Common myeloid progenitor, CD34-positive (primary cell): ENCODE measurements around the gene ETS2.

Experiments
- CTCF ChIA-PET: fragments of 350-600 bp; sonication (Branson Sonifier 250); formaldehyde crosslinking; loops from one replicate; lab custom pipeline; 2021; ENCODE audit warnings: antibody characterized with exemption; lab: Charles Lee
- POLR2A ChIA-PET: fragments of 350-600 bp; sonication (Branson Sonifier 250); formaldehyde crosslinking; loops from one replicate; lab custom pipeline; 2021; ENCODE audit warnings: antibody characterized with exemption; lab: Charles Lee
- DNase-seq, 3 donors: peaks; one replicate each; pipeline versions ENCODE4 v3.0.0 to v3.0.0-alpha.2; 2013
- H3K27ac ChIP-seq, 2 experiments: 1 replicate in 1 of 2; 2 replicates in 1 of 2; pipeline ENCODE4 v1.7.0; 2013; ENCODE audit warnings: inconsistent platforms in 2 of 2, low read length in 2 of 2, mild to moderate bottlenecking in 2 of 2, low read depth in 1 of 2, moderate library complexity in 1 of 2; ENCODE audit not compliant: severe bottlenecking in 2 of 2, insufficient read depth in 1 of 2, poor library complexity in 1 of 2
- H3K27me3 ChIP-seq, 5 experiments: replicated peaks in 2 of 5; 1 replicate in 3 of 5; 2 replicates in 2 of 5; pipeline versions ENCODE4 v1.6.1 to v1.7.0; 2013; ENCODE audit warnings: low read length in 4 of 5, mild to moderate bottlenecking in 2 of 5, moderate library complexity in 2 of 5, inconsistent platforms in 1 of 5; ENCODE audit not compliant: insufficient read depth in 5 of 5, control insufficient read depth in 4 of 5
- H3K36me3 ChIP-seq, 4 experiments: 1 replicate in 2 of 4; 2 replicates in 2 of 4; pipeline versions ENCODE4 v1.6.1 to v1.7.0; 2013; ENCODE audit warnings: low read length in 3 of 4, control low read depth in 1 of 4, mild to moderate bottlenecking in 1 of 4; ENCODE audit not compliant: control insufficient read depth in 4 of 4, insufficient read depth in 4 of 4
- H3K4me1 ChIP-seq, 4 experiments: 1 replicate in 3 of 4; 2 replicates in 1 of 4; pipeline versions ENCODE4 v1.6.1 to v1.7.1; 2013; ENCODE audit warnings: low read length in 3 of 4, mild to moderate bottlenecking in 3 of 4, control low read depth in 1 of 4, inconsistent platforms in 1 of 4, moderate library complexity in 1 of 4; ENCODE audit not compliant: control insufficient read depth in 4 of 4, insufficient read depth in 4 of 4; ENCODE audit errors: control extremely low read depth in 1 of 4
- H3K4me3 ChIP-seq, 7 experiments: 1 replicate in 4 of 7; 2 replicates in 3 of 7; pipeline versions ENCODE4 v1.5.1 to v1.7.0; 2013; ENCODE audit warnings: mild to moderate bottlenecking in 7 of 7, low read length in 6 of 7, moderate library complexity in 6 of 7, inconsistent platforms in 2 of 7, low read depth in 2 of 7, control low read depth in 1 of 7; ENCODE audit not compliant: insufficient read depth in 4 of 7, control insufficient read depth in 1 of 7; ENCODE audit errors: extremely low read depth in 1 of 7
- H3K9me3 ChIP-seq, 5 experiments: 1 replicate in 4 of 5; 2 replicates in 1 of 5; pipeline versions ENCODE4 v1.6.1 to v1.7.1; 2013; ENCODE audit warnings: low read length in 4 of 5, mild to moderate bottlenecking in 2 of 5, inconsistent platforms in 1 of 5, low read depth in 1 of 5, moderate library complexity in 1 of 5; ENCODE audit not compliant: control insufficient read depth in 4 of 5, insufficient read depth in 2 of 5; ENCODE audit errors: control extremely low read depth in 1 of 5
- WGBS: methylation state at CpG from one replicate; pipeline ENCODE4 v1.1.5; 2013; ENCODE audit not compliant: insufficient coverage; 5-methylcytosine and 5-hydroxymethylcytosine counted together

Gene ETS2

GRCh38 chr21:38815060-38815405, 9.3 kb downstream of the ETS2 start:
- Histone ChIP-seq H3K9me3 (no peaks in the 10 kb centered on the region), H3K36me3 (peaks cover 52 to 96% (median 89%) of the 10 kb centered on the region in 4 experiments), H3K4me3 (no peak overlapping the region), H3K4me1 (peaks cover 5 to 15% (median 9%) of the 10 kb centered on the region in 4 experiments), H3K27me3 (no peaks in the 10 kb centered on the region), H3K27ac (no peak overlapping the region)
- WGBS: no CpG with 5 or more reads among the region's 2 CpGs
- DNase-seq: no peak
- ChIA-PET CTCF (no interaction called here), POLR2A (interaction anchor here (0.8 kb wide), 1 partner anchor 106 kb away, joined by 3 read pairs; no protein-coding TSS in a partner anchor)

GRCh38 chr21:38816400-38816977, 10.8 kb downstream of the ETS2 start:
- peaks cover 51 to 96% (median 90%) of the 10 kb centered on the region in 4 experiments for H3K36me3 ChIP-seq
- 100% methylated on average over 1 of the region's 10 CpGs for WGBS
- H3K4me1 ChIP-seq: peaks cover 0 to 3% (median 1%) of the 10 kb centered on the region in 4 experiments
- no peak overlapping the region for H3K4me3 ChIP-seq
- ChIA-PET POLR2A (no interaction called here), CTCF (interaction anchor here (1.6 kb wide), 1 partner anchor 12 kb away, joined by 4 read pairs; no protein-coding TSS in a partner anchor)
- no peaks in the 10 kb centered on the region for H3K9me3 ChIP-seq
- H3K27ac ChIP-seq: no peak overlapping the region
- no peak for DNase-seq
- no peaks in the 10 kb centered on the region for H3K27me3 ChIP-seq

GRCh38 chr21:38817371-38818324, 11.9 kb downstream of the ETS2 start:
- POLR2A ChIA-PET: interaction anchor here (1.6 kb wide), 1 partner anchor 9 kb away, joined by 3 read pairs; no protein-coding TSS in a partner anchor
- WGBS: 97% methylated on average over 13 of the region's 14 CpGs
- CTCF ChIA-PET: interaction anchor here (1.0 to 1.6 kb wide), 6 partner anchors 9 to 320 kb away, joined by 3 to 6 read pairs (median 4); no protein-coding TSS in a partner anchor

DNA sequence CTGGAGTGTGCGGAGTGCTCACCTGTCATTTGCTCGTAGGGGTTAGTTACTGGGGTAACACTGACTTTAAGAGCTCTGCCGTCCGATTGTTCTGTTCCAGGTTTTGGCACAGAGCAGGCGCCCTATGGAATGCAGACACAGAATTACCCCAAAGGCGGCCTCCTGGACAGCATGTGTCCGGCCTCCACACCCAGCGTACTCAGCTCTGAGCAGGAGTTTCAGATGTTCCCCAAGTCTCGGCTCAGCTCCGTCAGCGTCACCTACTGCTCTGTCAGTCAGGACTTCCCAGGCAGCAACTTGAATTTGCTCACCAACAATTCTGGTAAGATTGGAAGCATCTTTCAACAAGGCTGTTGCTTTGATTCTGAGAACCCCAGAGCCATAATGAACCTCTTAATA, 12.6 kb downstream of the ETS2 start:
- Histone ChIP-seq H3K9me3 (no peaks in the 10 kb centered on the region), H3K36me3 (peaks cover 54 to 97% (median 89%) of the 10 kb centered on the region in 4 experiments), H3K4me1 (peaks cover 0 to 20% (median 8%) of the 10 kb centered on the region in 4 experiments), H3K27me3 (no peaks in the 10 kb centered on the region), H3K4me3 (no peak overlapping the region), H3K27ac (no peak overlapping the region)
- ChIA-PET POLR2A (interaction anchor here (1.6 kb wide), 1 partner anchor 10 kb away, joined by 3 read pairs; no protein-coding TSS in a partner anchor), CTCF (interaction anchor here (1.0 to 2.4 kb wide), 7 partner anchors 9 to 320 kb away, joined by 3 to 9 read pairs (median 4); no protein-coding TSS in a partner anchor)
- no peak for DNase-seq
- 97% methylated on average over 11 of the region's 11 CpGs for WGBS

More at GRCh38 chr21:38817371-38818324, 11.9 kb downstream of the ETS2 start:
- H3K27ac ChIP-seq: no peak overlapping the region
- H3K36me3 ChIP-seq: peaks cover 57 to 98% (median 92%) of the 10 kb centered on the region in 4 experiments
- no peak overlapping the region for H3K4me3 ChIP-seq
- no peak for DNase-seq
- no peaks in the 10 kb centered on the region for H3K9me3 ChIP-seq
- peaks cover 0 to 14% (median 5%) of the 10 kb centered on the region in 4 experiments for H3K4me1 ChIP-seq
- H3K27me3 ChIP-seq: no peaks in the 10 kb centered on the region

GRCh38 chr21:38819051-38819718, 13.5 kb downstream of the ETS2 start:
- no peak for DNase-seq
- Histone ChIP-seq H3K36me3 (peaks cover 49 to 97% (median 88%) of the 10 kb centered on the region in 4 experiments), H3K4me1 (peaks cover 0 to 28% (median 11%) of the 10 kb centered on the region in 4 experiments), H3K27me3 (no peaks in the 10 kb centered on the region), H3K9me3 (no peaks in the 10 kb centered on the region), H3K27ac (no peak overlapping the region), H3K4me3 (no peak overlapping the region)
- CTCF ChIA-PET: interaction anchor here (0.6 to 2.4 kb wide), 3 partner anchors 10 to 170 kb away, joined by 3 to 9 read pairs (median 3); no protein-coding TSS in a partner anchor
- WGBS: 98% methylated on average over 8 of the region's 14 CpGs
- POLR2A ChIA-PET: interaction anchor here (1.6 kb wide), 1 partner anchor 11 kb away, joined by 3 read pairs; no protein-coding TSS in a partner anchor

GRCh38 chr21:38819719-38820159, 14.0 kb downstream of the ETS2 start:
- WGBS: 98% methylated on average over 8 of the region's 8 CpGs
- Histone ChIP-seq H3K27ac (no peak overlapping the region), H3K9me3 (no peaks in the 10 kb centered on the region), H3K4me3 (no peak overlapping the region), H3K4me1 (peaks cover 0 to 31% (median 12%) of the 10 kb centered on the region in 4 experiments), H3K36me3 (peaks cover 48 to 97% (median 87%) of the 10 kb centered on the region in 4 experiments), H3K27me3 (no peaks in the 10 kb centered on the region)
- ChIA-PET CTCF (interaction anchor here (0.6 to 2.4 kb wide), 3 partner anchors 10 to 169 kb away, joined by 3 to 9 read pairs (median 3); no protein-coding TSS in a partner anchor), POLR2A (no interaction called here)
- no peak for DNase-seq
